Upper lobe of right lung (tissue), 1 donor: ENCODE results near the gene PEPD. TPM values are rescaled to one million over a fixed set of nuclear protein-coding genes. Genes with fewer than 3 reads are reported as not detected.
"Not testable (repeated sequence)": the region's sequence is repeated elsewhere in the genome, so short reads cannot be mapped to it uniquely, and the experiment has no call there.

Experiments
- ATAC-seq: fragments of 200-7000 bp; cut with Tn5 transposase; one replicate; pipeline ENCODE4 v1.9.1; 2020; ENCODE audit warnings: mild to moderate bottlenecking, moderate library complexity
- DNase-seq: peaks from one replicate; pipeline ENCODE4 v3.0.0-alpha.2; 2020
- H3K27ac ChIP-seq: fragments of 200-600 bp; one replicate; pipeline ENCODE4 v1.8.0; 2022
- H3K27me3 ChIP-seq: fragments of 200-600 bp; one replicate; pipeline ENCODE4 v1.8.0; 2022; ENCODE audit warnings: mild to moderate bottlenecking
- H3K36me3 ChIP-seq: fragments of 200-600 bp; one replicate; pipeline ENCODE4 v1.8.0; 2022
- H3K4me1 ChIP-seq: fragments of 200-600 bp; one replicate; pipeline ENCODE4 v1.8.0; 2022
- H3K4me3 ChIP-seq: fragments of 200-600 bp; one replicate; pipeline ENCODE4 v1.8.0; 2022; ENCODE audit warnings: mild to moderate bottlenecking
- H3K9me3 ChIP-seq: fragments of 200-600 bp; one replicate; pipeline ENCODE4 v1.8.0; 2022
- intact Hi-C: fragments of 100-400 bp; cut with DNase I; formaldehyde crosslinking; loops from one replicate; pipeline ENCODE4 v1.11.0; 2022
- total RNA-seq: library from RNA; stranded (reverse); fragmentation: NEBNext Ultra II Directional; extraction: Animal tissue kit (Norgen Biotek cat#: 25700); gene quantifications from one replicate; pipeline ENCODE4 v1.2.1, GENCODE V29; 2021
- TF ChIP-seq, protein P1 (sequence below): fragments of 200-600 bp; IDR thresholded peaks from one replicate; pipeline ENCODE4 v1.8.0; 2022; ENCODE audit warnings: antibody characterized with exemption
- donor health status: DM: no; HTN: yes; CAD: no; lungs with severe emphysema.

PEPD gene
- total RNA-seq, 1 donor from 2014 or later: 78.4 TPM

GRCh38 chr19:33556261-33556660 lies 34.7 kb upstream of the PEPD start:
- Histone ChIP-seq H3K4me1 (no peaks in the 10 kb centered on the region), H3K4me3 (no peak overlapping the region), H3K27me3 (no peaks in the 10 kb centered on the region), H3K36me3 (no peaks in the 10 kb centered on the region), H3K9me3 (no peaks in the 10 kb centered on the region), H3K27ac (no peak overlapping the region)
- ATAC-seq: no peak
- peak; percentile 37 for DNase-seq
- intact Hi-C loops: no loop called here
- TF ChIP-seq, protein P1, sequence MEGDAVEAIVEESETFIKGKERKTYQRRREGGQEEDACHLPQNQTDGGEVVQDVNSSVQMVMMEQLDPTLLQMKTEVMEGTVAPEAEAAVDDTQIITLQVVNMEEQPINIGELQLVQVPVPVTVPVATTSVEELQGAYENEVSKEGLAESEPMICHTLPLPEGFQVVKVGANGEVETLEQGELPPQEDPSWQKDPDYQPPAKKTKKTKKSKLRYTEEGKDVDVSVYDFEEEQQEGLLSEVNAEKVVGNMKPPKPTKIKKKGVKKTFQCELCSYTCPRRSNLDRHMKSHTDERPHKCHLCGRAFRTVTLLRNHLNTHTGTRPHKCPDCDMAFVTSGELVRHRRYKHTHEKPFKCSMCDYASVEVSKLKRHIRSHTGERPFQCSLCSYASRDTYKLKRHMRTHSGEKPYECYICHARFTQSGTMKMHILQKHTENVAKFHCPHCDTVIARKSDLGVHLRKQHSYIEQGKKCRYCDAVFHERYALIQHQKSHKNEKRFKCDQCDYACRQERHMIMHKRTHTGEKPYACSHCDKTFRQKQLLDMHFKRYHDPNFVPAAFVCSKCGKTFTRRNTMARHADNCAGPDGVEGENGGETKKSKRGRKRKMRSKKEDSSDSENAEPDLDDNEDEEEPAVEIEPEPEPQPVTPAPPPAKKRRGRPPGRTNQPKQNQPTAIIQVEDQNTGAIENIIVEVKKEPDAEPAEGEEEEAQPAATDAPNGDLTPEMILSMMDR: no peak

DNA sequence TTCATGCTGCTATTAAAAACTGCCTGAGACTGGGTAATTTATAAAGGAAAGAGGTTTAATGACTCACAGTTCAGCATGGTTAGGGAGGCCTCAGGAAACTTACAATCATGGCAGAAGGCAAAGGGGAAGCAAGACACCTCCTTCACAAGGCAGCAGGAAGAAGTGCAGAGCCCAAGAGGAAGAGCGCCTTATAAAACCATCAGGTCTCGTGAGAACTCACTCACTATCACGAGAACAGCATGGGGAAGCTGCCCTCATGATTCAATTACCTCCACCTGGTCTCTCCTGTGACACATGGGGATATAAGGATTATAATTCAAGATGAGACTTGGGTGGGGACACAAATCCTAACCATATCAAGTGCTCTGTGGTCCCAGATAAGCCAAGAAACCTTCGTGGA lies 34.1 kb upstream of the PEPD start:
- H3K4me3 ChIP-seq, H3K36me3 ChIP-seq, H3K27ac ChIP-seq, DNase-seq, intact Hi-C loops, H3K27me3 ChIP-seq, H3K4me1 ChIP-seq, H3K9me3 ChIP-seq, ATAC-seq: not testable (repeated sequence)

GRCh38 chr19:33554821-33555220 lies 33.2 kb upstream of the PEPD start:
- no peak overlapping the region for H3K27ac ChIP-seq
- TF ChIP-seq, protein P1: no peak
- H3K4me3 ChIP-seq: no peak overlapping the region
- H3K4me1 ChIP-seq: no peaks in the 10 kb centered on the region
- H3K9me3 ChIP-seq: no peaks in the 10 kb centered on the region
- intact Hi-C loops: no loop called here
- DNase-seq (peak; percentile 32), ATAC-seq (no peak)
- no peaks in the 10 kb centered on the region for H3K27me3 ChIP-seq
- no peaks in the 10 kb centered on the region for H3K36me3 ChIP-seq

DNA sequence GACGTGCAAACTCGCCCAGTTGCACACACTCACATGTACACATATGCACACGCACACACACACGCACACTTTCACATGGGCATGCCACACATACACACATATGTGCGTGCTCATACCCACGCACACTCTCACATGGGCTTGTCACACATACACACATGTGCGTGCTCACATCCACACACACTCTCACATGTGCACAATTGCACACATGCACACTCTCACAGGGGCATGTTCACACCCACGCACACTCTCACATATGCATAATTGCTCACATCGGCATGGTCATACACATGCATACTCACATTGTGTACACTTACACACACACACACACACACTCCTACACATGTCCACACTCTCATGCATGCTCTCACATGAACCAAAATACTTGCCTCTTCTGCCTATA lies 32.8 kb upstream of the PEPD start:
- DNase-seq (peak; percentile 29), ATAC-seq (no peak)
- H3K9me3 ChIP-seq: no peaks in the 10 kb centered on the region
- no peak overlapping the region for H3K27ac ChIP-seq
- no peaks in the 10 kb centered on the region for H3K4me1 ChIP-seq
- intact Hi-C loops: no loop called here
- H3K4me3 ChIP-seq: no peak overlapping the region
- TF ChIP-seq, protein P1: no peak
- no peaks in the 10 kb centered on the region for H3K27me3 ChIP-seq
- H3K36me3 ChIP-seq: no peaks in the 10 kb centered on the region

- Histone ChIP-seq H3K27ac (no peak overlapping the region), H3K4me3 (no peak overlapping the region), H3K9me3 (no peaks in the 10 kb centered on the region), H3K4me1 (no peaks in the 10 kb centered on the region), H3K36me3 (no peaks in the 10 kb centered on the region), H3K27me3 (no peaks in the 10 kb centered on the region)
- TF ChIP-seq, protein P1: no peak
- DNase-seq: peak; percentile 32
- intact Hi-C loops: no loop called here
- no peak for ATAC-seq
Measured at GRCh38 chr19:33553530-33554310, 32.1 kb upstream of the PEPD start.

- DNase-seq (peak; percentile 17), ATAC-seq (no peak)
- intact Hi-C loops: no loop called here
- Histone ChIP-seq H3K4me1 (no peaks in the 10 kb centered on the region), H3K36me3 (no peaks in the 10 kb centered on the region), H3K27ac (no peak overlapping the region), H3K4me3 (no peak overlapping the region), H3K9me3 (no peaks in the 10 kb centered on the region), H3K27me3 (no peaks in the 10 kb centered on the region)
- TF ChIP-seq, protein P1: no peak
Measured at GRCh38 chr19:33552928-33553279, 31.3 kb upstream of the PEPD start.
